ENCODE data around the gene NDUFAF7.

The NDUFAF7 gene

DNA sequence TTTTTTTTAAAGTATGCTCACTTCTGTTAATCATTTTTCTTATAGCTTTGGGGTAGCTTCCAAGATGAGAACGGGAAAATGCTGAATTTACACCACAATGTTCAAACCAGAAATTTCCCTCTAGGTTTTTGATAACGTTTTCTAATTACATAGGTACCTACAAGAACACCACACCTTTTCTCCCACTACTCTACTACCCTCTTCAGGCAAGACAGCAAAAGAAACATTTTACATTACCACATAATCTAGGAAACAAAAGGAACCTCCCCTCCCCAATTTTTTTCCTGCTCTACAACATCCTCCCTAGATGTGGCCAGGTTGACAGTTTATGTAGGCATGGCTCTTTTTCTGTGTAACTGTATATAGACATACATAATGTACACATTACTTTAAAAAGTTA is 32.4 kb downstream of the NDUFAF7 start:
- TF ChIP-seq CTCF (IDR thresholded peaks at IDR 0.05; ENCODE audit: control insufficient read depth, insufficient read depth, low read depth, low read length, missing control alignments), result no peak
- no peak for DNase-seq (ENCODE audit: low read depth)
- no peak overlapping the region for H3K4me3 ChIP-seq (ENCODE audit: control insufficient read depth, low read depth, low read length)

GRCh38 chr2:37267685-37268084 is 36.2 kb downstream of the NDUFAF7 start:
- no peak for DNase-seq (ENCODE audit: low read depth)
- no peak for TF ChIP-seq CTCF (IDR thresholded peaks at IDR 0.05; ENCODE audit: control insufficient read depth, insufficient read depth, low read depth, low read length, missing control alignments)
- no peak overlapping the region for H3K4me3 ChIP-seq (ENCODE audit: control insufficient read depth, low read depth, low read length)

- DNase-seq (ENCODE audit: low read depth), result no peak
- H3K4me3 ChIP-seq (ENCODE audit: control insufficient read depth, low read depth, low read length), result no peak overlapping the region
- no peak for TF ChIP-seq CTCF (IDR thresholded peaks at IDR 0.05; ENCODE audit: control insufficient read depth, insufficient read depth, low read depth, low read length, missing control alignments)
Observed at GRCh38 chr2:37268111-37268510, 36.7 kb downstream of the NDUFAF7 start.

DNA sequence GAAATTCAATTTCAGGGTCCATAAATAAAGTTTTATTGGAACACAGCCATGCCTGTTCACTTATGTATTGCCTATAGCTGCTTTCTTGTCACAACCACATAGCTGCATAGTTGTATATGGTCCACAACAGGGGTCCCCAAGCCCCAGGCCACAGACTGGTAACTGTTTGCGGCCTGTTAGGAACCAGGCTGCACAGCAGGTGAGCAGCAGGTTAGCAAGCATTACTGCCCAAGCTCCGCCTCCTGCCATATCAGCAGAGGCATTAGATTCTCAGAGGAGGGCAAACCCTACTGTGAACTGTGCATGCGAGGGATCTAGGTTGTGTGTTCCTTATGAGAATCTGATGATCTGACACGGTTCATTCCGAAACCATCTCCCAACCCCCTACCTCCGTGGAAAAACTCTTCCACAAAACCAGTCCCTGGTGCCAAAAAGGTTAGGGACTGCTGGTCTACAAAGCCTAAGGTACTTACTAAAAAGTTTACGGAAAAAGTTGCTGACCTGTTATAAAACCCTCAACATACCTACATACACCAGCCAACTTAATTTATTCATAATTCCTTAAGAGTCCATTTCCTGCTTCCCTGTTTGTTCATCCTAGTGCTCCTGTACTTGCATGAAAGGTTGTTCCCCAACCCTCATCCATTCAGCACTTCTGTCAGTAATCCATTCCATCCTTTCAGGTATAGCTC is 40.1 kb downstream of the NDUFAF7 start:
- no peak for TF ChIP-seq CTCF (IDR thresholded peaks at IDR 0.05; ENCODE audit: control insufficient read depth, insufficient read depth, low read depth, low read length, missing control alignments)
- no peak overlapping the region for H3K4me3 ChIP-seq (ENCODE audit: control insufficient read depth, low read depth, low read length)
- DNase-seq (ENCODE audit: low read depth), result no peak

- TF ChIP-seq CTCF (IDR thresholded peaks at IDR 0.05; ENCODE audit: control insufficient read depth, insufficient read depth, low read depth, low read length, missing control alignments), result no peak
- DNase-seq (ENCODE audit: low read depth), result peak; percentile 1
- no peak overlapping the region for H3K4me3 ChIP-seq (ENCODE audit: control insufficient read depth, low read depth, low read length)
Observed at GRCh38 chr2:37274359-37274965, 43.0 kb downstream of the NDUFAF7 start.

DNA sequence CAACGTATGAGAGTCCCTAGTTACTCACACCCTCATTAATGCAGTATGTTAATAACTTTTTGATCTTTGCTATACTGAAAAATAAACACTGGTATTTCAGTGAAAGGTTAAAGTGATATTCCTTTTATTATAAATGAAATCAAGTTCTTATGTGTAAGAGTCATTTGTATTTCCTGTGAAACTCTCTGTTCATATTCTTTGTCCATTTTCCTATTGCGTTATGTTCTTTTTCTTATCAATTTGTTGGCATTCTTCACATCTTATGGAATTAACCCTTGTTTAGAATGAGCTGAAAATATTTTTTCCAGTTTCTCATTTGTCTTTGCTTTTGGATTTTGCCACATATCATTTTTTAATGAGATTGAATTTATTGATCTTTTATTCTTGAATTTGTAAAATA is 44.8 kb downstream of the NDUFAF7 start:
- no peak for DNase-seq (ENCODE audit: low read depth)
- H3K4me3 ChIP-seq (ENCODE audit: control insufficient read depth, low read depth, low read length), result no peak overlapping the region
- no peak for TF ChIP-seq CTCF (IDR thresholded peaks at IDR 0.05; ENCODE audit: control insufficient read depth, insufficient read depth, low read depth, low read length, missing control alignments)
